ENCODE results near the gene ADGRB2.

ADGRB2 gene

DNA sequence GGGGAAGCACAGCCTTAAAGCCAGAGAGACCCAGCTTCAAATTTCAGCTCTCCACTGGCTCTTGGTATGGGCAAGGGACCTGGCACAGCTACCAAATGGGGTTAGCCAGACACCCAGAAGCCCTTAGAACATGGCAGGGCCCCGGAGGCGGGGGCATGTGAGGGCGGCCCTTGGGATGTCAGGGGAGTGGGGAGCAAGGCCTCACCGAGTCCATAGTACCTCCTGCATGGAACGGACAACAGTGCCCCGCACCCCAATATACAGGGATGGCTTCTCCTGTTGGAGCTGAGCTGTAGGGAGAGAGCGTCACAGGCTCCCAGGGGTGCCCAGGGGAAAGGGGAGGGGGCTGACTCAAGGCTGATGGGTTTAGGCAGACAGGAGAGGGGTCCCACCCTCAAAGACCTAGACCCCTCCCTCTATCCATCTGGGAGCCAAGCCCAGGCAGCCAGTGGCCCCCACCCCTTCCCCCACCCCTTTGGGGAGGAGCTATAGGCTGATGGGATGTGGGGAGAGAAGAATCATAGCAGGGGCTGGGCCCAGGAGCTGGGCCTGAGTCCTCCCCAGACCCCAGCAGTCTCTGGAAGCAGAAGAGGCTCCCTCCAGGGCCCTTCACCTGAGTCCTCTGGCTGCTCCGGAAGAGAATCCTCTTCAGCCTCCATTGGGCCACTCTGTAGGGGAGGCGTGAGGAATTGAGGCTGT, 35.2 kb upstream of the ADGRB2 start:
- Histone ChIP-seq H3K4me2 (ENCODE audit: low read length) (no peak overlapping the region), H3K9me3 (ENCODE audit: control insufficient read depth, low read length) (no peaks in the 10 kb centered on the region), H3K9ac (no peak overlapping the region), H3K4me1 (no peaks in the 10 kb centered on the region), H3K4me3 (ENCODE audit: low read depth, low read length) (no peak overlapping the region), H3K36me3 (ENCODE audit: control insufficient read depth, insufficient read depth, low read length) (no peaks in the 10 kb centered on the region), H3K27ac (no peak overlapping the region), H3K27me3 (ENCODE audit: control insufficient read depth, insufficient read depth, low read length) (no peaks in the 10 kb centered on the region), H2AFZ (no peak overlapping the region), H3K79me2 (no peaks in the 10 kb centered on the region)
- TF ChIP-seq, protein P1, sequence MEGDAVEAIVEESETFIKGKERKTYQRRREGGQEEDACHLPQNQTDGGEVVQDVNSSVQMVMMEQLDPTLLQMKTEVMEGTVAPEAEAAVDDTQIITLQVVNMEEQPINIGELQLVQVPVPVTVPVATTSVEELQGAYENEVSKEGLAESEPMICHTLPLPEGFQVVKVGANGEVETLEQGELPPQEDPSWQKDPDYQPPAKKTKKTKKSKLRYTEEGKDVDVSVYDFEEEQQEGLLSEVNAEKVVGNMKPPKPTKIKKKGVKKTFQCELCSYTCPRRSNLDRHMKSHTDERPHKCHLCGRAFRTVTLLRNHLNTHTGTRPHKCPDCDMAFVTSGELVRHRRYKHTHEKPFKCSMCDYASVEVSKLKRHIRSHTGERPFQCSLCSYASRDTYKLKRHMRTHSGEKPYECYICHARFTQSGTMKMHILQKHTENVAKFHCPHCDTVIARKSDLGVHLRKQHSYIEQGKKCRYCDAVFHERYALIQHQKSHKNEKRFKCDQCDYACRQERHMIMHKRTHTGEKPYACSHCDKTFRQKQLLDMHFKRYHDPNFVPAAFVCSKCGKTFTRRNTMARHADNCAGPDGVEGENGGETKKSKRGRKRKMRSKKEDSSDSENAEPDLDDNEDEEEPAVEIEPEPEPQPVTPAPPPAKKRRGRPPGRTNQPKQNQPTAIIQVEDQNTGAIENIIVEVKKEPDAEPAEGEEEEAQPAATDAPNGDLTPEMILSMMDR (IDR thresholded peaks at IDR 0.05), result no peak

DNA sequence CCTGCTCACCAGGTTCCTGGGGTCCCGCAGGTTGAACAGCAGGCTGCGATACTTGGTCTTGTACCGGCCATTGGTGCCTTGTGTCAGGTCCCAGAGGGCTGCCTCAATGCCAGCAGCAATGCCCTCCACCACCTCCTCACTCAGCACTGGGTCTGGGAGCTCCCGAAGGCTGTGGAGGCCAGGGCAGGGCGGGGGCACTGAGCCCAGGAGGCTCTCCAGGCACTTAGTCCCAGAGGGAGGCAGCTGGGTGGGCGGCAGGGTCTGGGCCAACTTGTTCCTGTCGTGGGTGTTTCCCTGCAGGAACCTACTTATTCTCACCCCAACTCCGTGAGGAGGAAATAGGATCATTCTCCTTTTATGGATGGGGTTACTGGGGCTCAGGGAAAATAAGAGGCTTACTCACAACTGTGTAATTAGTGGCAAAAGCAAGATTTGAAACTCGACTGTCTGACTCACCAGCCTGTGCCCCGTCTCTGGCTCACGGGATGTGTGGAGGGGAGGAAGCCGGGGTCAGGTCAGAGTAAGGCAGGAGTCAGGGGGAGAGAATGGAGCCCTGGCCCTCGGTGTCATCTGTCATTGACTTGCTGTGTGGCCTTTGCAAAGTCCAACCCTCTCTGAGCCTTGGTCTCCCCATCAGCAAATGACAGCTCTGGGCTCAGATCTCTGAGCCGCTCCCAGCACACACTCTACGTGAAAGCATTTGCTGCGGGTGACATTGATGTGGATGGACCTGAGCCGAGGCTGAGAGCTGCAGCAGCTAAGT, 34.5 kb upstream of the ADGRB2 start:
- no peak overlapping the region for H2AFZ ChIP-seq
- H3K79me2 ChIP-seq, result no peaks in the 10 kb centered on the region
- H3K4me3 ChIP-seq (ENCODE audit: low read depth, low read length), result no peak overlapping the region
- TF ChIP-seq, protein P1 (IDR thresholded peaks at IDR 0.05), result no peak
- no peaks in the 10 kb centered on the region for H3K27me3 ChIP-seq (ENCODE audit: control insufficient read depth, insufficient read depth, low read length)
- no peaks in the 10 kb centered on the region for H3K4me1 ChIP-seq
- H3K27ac ChIP-seq, result no peak overlapping the region
- no peak overlapping the region for H3K9ac ChIP-seq
- no peak overlapping the region for H3K4me2 ChIP-seq (ENCODE audit: low read length)
- H3K36me3 ChIP-seq (ENCODE audit: control insufficient read depth, insufficient read depth, low read length), result no peaks in the 10 kb centered on the region
- no peaks in the 10 kb centered on the region for H3K9me3 ChIP-seq (ENCODE audit: control insufficient read depth, low read length)

DNA sequence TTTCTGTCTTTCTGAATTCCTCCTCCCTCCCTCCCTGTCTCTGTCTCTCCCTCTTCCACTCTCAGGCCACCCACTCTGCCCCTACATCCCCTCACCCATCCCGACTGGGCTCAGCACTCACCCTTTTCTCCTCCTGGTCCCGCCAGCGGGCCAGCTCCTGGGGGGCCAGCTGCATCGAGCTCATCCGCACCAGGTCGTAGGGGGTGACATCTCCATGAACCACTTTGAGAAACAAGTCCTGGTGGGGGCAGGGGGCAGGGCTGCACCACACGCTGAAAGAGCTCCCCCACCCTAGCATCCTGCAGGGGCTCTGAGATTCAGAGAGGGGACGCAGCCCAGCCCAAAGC, 33.9 kb upstream of the ADGRB2 start:
- no peaks in the 10 kb centered on the region for H3K36me3 ChIP-seq (ENCODE audit: control insufficient read depth, insufficient read depth, low read length)
- H3K27me3 ChIP-seq (ENCODE audit: control insufficient read depth, insufficient read depth, low read length), result no peaks in the 10 kb centered on the region
- no peak overlapping the region for H3K4me2 ChIP-seq (ENCODE audit: low read length)
- H3K79me2 ChIP-seq, result no peaks in the 10 kb centered on the region
- no peaks in the 10 kb centered on the region for H3K9me3 ChIP-seq (ENCODE audit: control insufficient read depth, low read length)
- no peak overlapping the region for H2AFZ ChIP-seq
- TF ChIP-seq, protein P1 (IDR thresholded peaks at IDR 0.05), result no peak
- no peak overlapping the region for H3K27ac ChIP-seq
- H3K4me1 ChIP-seq, result no peaks in the 10 kb centered on the region
- no peak overlapping the region for H3K9ac ChIP-seq
- no peak overlapping the region for H3K4me3 ChIP-seq (ENCODE audit: low read depth, low read length)

DNA sequence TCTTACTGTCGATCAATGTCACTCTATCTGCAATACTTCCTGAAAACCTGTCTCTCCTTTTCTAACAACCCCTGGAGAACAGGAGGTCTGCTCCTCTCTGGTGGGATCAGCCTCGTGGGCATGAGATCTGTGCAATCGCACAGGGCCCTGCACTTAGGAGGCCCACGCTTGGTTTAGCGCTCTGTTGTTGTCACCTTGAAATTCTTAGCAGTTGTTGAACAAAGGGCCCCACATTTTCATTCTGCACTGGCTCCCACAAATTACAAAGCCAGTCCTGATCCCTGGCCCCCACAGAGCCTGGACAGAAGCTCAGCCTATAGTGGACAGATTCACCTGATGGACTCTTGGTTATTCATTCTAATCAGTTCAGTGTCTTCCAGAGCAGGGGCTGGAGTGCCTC, 33.1 kb upstream of the ADGRB2 start:
- no peak overlapping the region for H3K4me2 ChIP-seq (ENCODE audit: low read length)
- H3K9ac ChIP-seq, result no peak overlapping the region
- no peaks in the 10 kb centered on the region for H3K4me1 ChIP-seq
- no peak overlapping the region for H2AFZ ChIP-seq
- H3K4me3 ChIP-seq (ENCODE audit: low read depth, low read length), result no peak overlapping the region
- H3K36me3 ChIP-seq (ENCODE audit: control insufficient read depth, insufficient read depth, low read length), result no peaks in the 10 kb centered on the region
- H3K27ac ChIP-seq, result no peak overlapping the region
- no peaks in the 10 kb centered on the region for H3K9me3 ChIP-seq (ENCODE audit: control insufficient read depth, low read length)
- no peaks in the 10 kb centered on the region for H3K79me2 ChIP-seq
- H3K27me3 ChIP-seq (ENCODE audit: control insufficient read depth, insufficient read depth, low read length), result no peaks in the 10 kb centered on the region
- TF ChIP-seq, protein P1 (IDR thresholded peaks at IDR 0.05), result no peak

Measured in parathyroid adenoma (tissue), 2 donors.